Vagina (tissue), 2 donors: ENCODE data around the gene SDF2L1.

ENCODE experiments used
- CTCF ChIP-seq, 3 experiments: fragments of 450-650 bp in 2 of 3; fragments of 200-600 bp in 1 of 3; sonication (generic) in 1 of 3; IDR thresholded peaks; one replicate each; pipeline ENCODE4 v1.5.1; 2017 to 2019; ENCODE audit warnings: antibody characterized with exemption in 3 of 3, mild to moderate bottlenecking in 2 of 3, moderate library complexity in 2 of 3
- POLR2A ChIP-seq, 2 donors: fragments of 450-650 bp; IDR thresholded peaks; one replicate each; pipeline ENCODE4 v1.6.1; 2017; ENCODE audit warnings: antibody characterized with exemption in 2 of 2, mild to moderate bottlenecking in 2 of 2, moderate library complexity in 2 of 2
- POLR2AphosphoS5 ChIP-seq, 2 donors: sonication (generic); formaldehyde crosslinking; IDR thresholded peaks; one replicate each; pipeline ENCODE4 v1.9.0; 2017; ENCODE audit warnings: antibody characterized with exemption in 2 of 2, mild to moderate bottlenecking in 2 of 2, low read depth in 1 of 2; ENCODE audit not compliant: insufficient read depth in 1 of 2

- no peak for TF ChIP-seq CTCF (IDR thresholded peaks at IDR 0.05)
- TF ChIP-seq POLR2AphosphoS5 (IDR thresholded peaks at IDR 0.05; ENCODE audit: insufficient read depth in 1 of 2, low read depth in 1 of 2) = no peak
- no peak for TF ChIP-seq POLR2A (IDR thresholded peaks at IDR 0.05)
Measured at GRCh38 chr22:21605887-21606564, 36.1 kb upstream of the SDF2L1 start.
